Body of pancreas (tissue), 4 donors: ENCODE data around the gene PTPRN2. TPM values are rescaled to one million over a fixed set of nuclear protein-coding genes. Genes with fewer than 3 reads are reported as not detected.

Experiments
- ATAC-seq: fragments of 150-250 bp; one replicate; pipeline ENCODE4 v1.9.1; 2016
- DNase-seq, 4 donors: peaks; one replicate each; pipeline ENCODE4 v3.0.0-alpha.2; 2019
- H3K27ac ChIP-seq, 4 donors: fragments of 200-600 bp; sonication (generic); 1 replicate in 3 of 4; 2 replicates in 1 of 4; pipeline versions ENCODE4 v1.5.1 to v1.6.1; 2016 to 2019; ENCODE audit warnings: mild to moderate bottlenecking in 1 of 4, mixed read lengths in 1 of 4, moderate library complexity in 1 of 4
- H3K27me3 ChIP-seq, 2 donors: fragments of 200-600 bp; sonication (generic); one replicate each; pipeline ENCODE4 v1.6.0; 2016; ENCODE audit warnings: mild to moderate bottlenecking in 1 of 2
- H3K36me3 ChIP-seq, 2 donors: fragments of 200-600 bp; sonication (generic); replicated peaks in 1 of 2; 2 replicates each; pipeline ENCODE4 v1.5.1; 2016; ENCODE audit warnings: low read depth in 2 of 2; ENCODE audit not compliant: insufficient read depth in 1 of 2
- H3K4me1 ChIP-seq: fragments of 200-600 bp; sonication (generic); one replicate; pipeline ENCODE4 v1.6.0; 2016
- H3K4me3 ChIP-seq, 2 donors: fragments of 200-600 bp; sonication (generic); 1 replicate in 1 of 2; 2 replicates in 1 of 2; pipeline ENCODE4 v1.5.1; 2016 to 2019
- H3K9me3 ChIP-seq, 3 donors: fragments of 200-600 bp; sonication (generic); 1 replicate in 2 of 3; 2 replicates in 1 of 3; pipeline ENCODE4 v1.5.1; 2016
- CTCF ChIP-seq, 7 experiments: fragments of 450-650 bp in 4 of 7; fragments of 200-600 bp in 3 of 7; sonication (generic) in 3 of 7; IDR thresholded peaks; one replicate each; pipeline ENCODE4 v1.5.1; 2016 to 2019; ENCODE audit warnings: antibody characterized with exemption in 7 of 7
- POLR2A ChIP-seq, 3 donors: fragments of 450-650 bp; IDR thresholded peaks; one replicate each; pipeline ENCODE4 v1.6.1; 2016; ENCODE audit warnings: antibody characterized with exemption in 3 of 3, mild to moderate bottlenecking in 2 of 3
- WGBS, 2 donors: methylation state at CpG; one replicate each; pipeline ENCODE4 v1.1.5; 2017; 5-methylcytosine and 5-hydroxymethylcytosine counted together
- intact Hi-C: fragments of 100-400 bp; cut with DNase I; formaldehyde crosslinking; loops from one replicate; pipeline ENCODE4 v1.15.1; 2023
- total RNA-seq, 2 donors: library from RNA; depleted of rRNA; stranded (reverse); fragments of >200 nt; gene quantifications; one replicate each; pipeline ENCODE4 v1.1.0, GENCODE V29; 2016

Gene PTPRN2
- total RNA-seq, 2 donors from 2014 or later = 31.6 to 76.1 TPM

- Histone ChIP-seq H3K27ac (no peak overlapping the region), H3K9me3 (no peaks in the 10 kb centered on the region), H3K4me3 (no peak overlapping the region), H3K4me1 (no peaks in the 10 kb centered on the region), H3K27me3 (no peaks in the 10 kb centered on the region), H3K36me3 (no peaks in the 10 kb centered on the region)
- intact Hi-C loops = no loop called here
- WGBS, 2 donors = 90 to 94% methylated on average over 26 to 29 of the region's 29 CpGs
- DNase-seq (no peak), ATAC-seq (no peak)
- TF ChIP-seq POLR2A (IDR thresholded peaks at IDR 0.05) = no peak
- no peak for TF ChIP-seq CTCF (IDR thresholded peaks at IDR 0.05)
Measured at GRCh38 chr7:157743781-157744525, 843.7 kb downstream of the PTPRN2 start.

GRCh38 chr7:157740251-157740798, 847.3 kb downstream of the PTPRN2 start:
- Histone ChIP-seq H3K9me3 (no peaks in the 10 kb centered on the region), H3K4me1 (no peaks in the 10 kb centered on the region), H3K4me3 (no peak overlapping the region), H3K27ac (no peak overlapping the region), H3K27me3 (no peaks in the 10 kb centered on the region), H3K36me3 (no peaks in the 10 kb centered on the region)
- TF ChIP-seq CTCF (IDR thresholded peaks at IDR 0.05) (no peak), POLR2A (IDR thresholded peaks at IDR 0.05) (no peak)
- intact Hi-C loops = no loop called here
- 86 to 90% methylated on average over 22 to 24 of the region's 24 CpGs for WGBS, 2 donors
- DNase-seq (peak in 1 of 4 donors; percentile 2), ATAC-seq (no peak)

- intact Hi-C loops = no loop called here
- H3K27me3 ChIP-seq = no peaks in the 10 kb centered on the region
- H3K4me1 ChIP-seq = no peaks in the 10 kb centered on the region
- H3K36me3 ChIP-seq = no peaks in the 10 kb centered on the region
- ATAC-seq = no peak
- WGBS, 2 donors = 89 to 90% methylated on average over 6 of the region's 6 CpGs
- TF ChIP-seq POLR2A (IDR thresholded peaks at IDR 0.05) (no peak), CTCF (IDR thresholded peaks at IDR 0.05) (no peak)
- H3K27ac ChIP-seq = no peak overlapping the region
- no peaks in the 10 kb centered on the region for H3K9me3 ChIP-seq
- DNase-seq = peak in 1 of 4 donors; percentile 4
- H3K4me3 ChIP-seq = no peak overlapping the region
Measured at GRCh38 chr7:157739650-157740049, 848.0 kb downstream of the PTPRN2 start.

GRCh38 chr7:157739031-157739430, 848.6 kb downstream of the PTPRN2 start:
- intact Hi-C loops = no loop called here
- no peaks in the 10 kb centered on the region for H3K27me3 ChIP-seq
- ATAC-seq = no peak
- no peak for TF ChIP-seq CTCF (IDR thresholded peaks at IDR 0.05)
- no peak for TF ChIP-seq POLR2A (IDR thresholded peaks at IDR 0.05)
- no peak overlapping the region for H3K4me3 ChIP-seq
- DNase-seq = no peak
- no peak overlapping the region for H3K27ac ChIP-seq
- no peaks in the 10 kb centered on the region for H3K4me1 ChIP-seq
- H3K9me3 ChIP-seq = no peaks in the 10 kb centered on the region
- WGBS, 2 donors = 83 to 85% methylated on average over 8 of the region's 8 CpGs
- H3K36me3 ChIP-seq = no peaks in the 10 kb centered on the region

GRCh38 chr7:157738066-157738460, 849.6 kb downstream of the PTPRN2 start:
- DNase-seq = peak in 1 of 4 donors; percentile 5

More at GRCh38 chr7:157738066-157738460, 849.6 kb downstream of the PTPRN2 start:
- TF ChIP-seq POLR2A (IDR thresholded peaks at IDR 0.05) (no peak), CTCF (IDR thresholded peaks at IDR 0.05) (no peak)
- no peaks in the 10 kb centered on the region for H3K27me3 ChIP-seq
- no peaks in the 10 kb centered on the region for H3K9me3 ChIP-seq
- no peak overlapping the region for H3K27ac ChIP-seq
- H3K36me3 ChIP-seq = no peaks in the 10 kb centered on the region
- no peak for ATAC-seq
- no peak overlapping the region for H3K4me3 ChIP-seq
- WGBS, 2 donors = 47 to 68% methylated on average over 11 of the region's 11 CpGs
- no peaks in the 10 kb centered on the region for H3K4me1 ChIP-seq
- intact Hi-C loops = no loop called here
